GM18517 (cell line): ENCODE results near the gene PIK3R2.
"Not testable (repeated sequence)": the region's sequence is repeated elsewhere in the genome, so short reads cannot be mapped to it uniquely, and the experiment has no call there.

ENCODE experiments used
- ATAC-seq: cut with Tn5 transposase; IDR thresholded peaks from one replicate; pipeline ENCODE4 v1.9.1; 2021; ENCODE audit warnings: mild to moderate bottlenecking, moderate library complexity; ENCODE audit not compliant: unreplicated experiment

The PIK3R2 gene

GRCh38 chr19:18202397-18202777 is 49.4 kb downstream of the PIK3R2 start:
- no peak for ATAC-seq

GRCh38 chr19:18202778-18203407 is 49.9 kb downstream of the PIK3R2 start:
- ATAC-seq: no peak

GRCh38 chr19:18203408-18203862 is 50.5 kb downstream of the PIK3R2 start:
- ATAC-seq: peak; percentile 5

GRCh38 chr19:18203863-18204393 is 51.0 kb downstream of the PIK3R2 start, which contains the start of gene RAB3A:
Gene RAB3A, minus strand, starts transcription at chr19:18204042. Its CDS starts 1,302 bp downstream, at chr19:18202740.
- peak; percentile 92 for ATAC-seq

GRCh38 chr19:18204394-18205199 is 51.6 kb downstream of the PIK3R2 start:
- peak; percentile 10 for ATAC-seq

- no peak for ATAC-seq
Observed at GRCh38 chr19:18205200-18205892, 52.4 kb downstream of the PIK3R2 start.

GRCh38 chr19:18206018-18206417 is 53.1 kb downstream of the PIK3R2 start:
- ATAC-seq: no peak

- no peak for ATAC-seq
Observed at GRCh38 chr19:18208098-18208951, 55.4 kb downstream of the PIK3R2 start.

GRCh38 chr19:18209912-18210311 is 56.9 kb downstream of the PIK3R2 start:
- not testable (repeated sequence) for ATAC-seq

GRCh38 chr19:18211683-18212082 is 58.7 kb downstream of the PIK3R2 start:
- ATAC-seq: no peak

- ATAC-seq: no peak
Observed at GRCh38 chr19:18214779-18215433, 61.9 kb downstream of the PIK3R2 start.

GRCh38 chr19:18216789-18217188 is 63.8 kb downstream of the PIK3R2 start:
- ATAC-seq: no peak

GRCh38 chr19:18218159-18218558 is 65.2 kb downstream of the PIK3R2 start:
- ATAC-seq: no peak

GRCh38 chr19:18218600-18218999 is 65.6 kb downstream of the PIK3R2 start:
- no peak for ATAC-seq
